GOT3 (cell line): ENCODE results near the gene FAM184B.
"Not testable (repeated sequence)": the region's sequence is repeated elsewhere in the genome, so short reads cannot be mapped to it uniquely, and the experiment has no call there.

Source experiments
- DNase-seq: peaks from one replicate; lab custom pipeline; 2025; ENCODE audit warnings: mixed read lengths; lab: John Stamatoyannopoulos, UW

FAM184B gene

DNA sequence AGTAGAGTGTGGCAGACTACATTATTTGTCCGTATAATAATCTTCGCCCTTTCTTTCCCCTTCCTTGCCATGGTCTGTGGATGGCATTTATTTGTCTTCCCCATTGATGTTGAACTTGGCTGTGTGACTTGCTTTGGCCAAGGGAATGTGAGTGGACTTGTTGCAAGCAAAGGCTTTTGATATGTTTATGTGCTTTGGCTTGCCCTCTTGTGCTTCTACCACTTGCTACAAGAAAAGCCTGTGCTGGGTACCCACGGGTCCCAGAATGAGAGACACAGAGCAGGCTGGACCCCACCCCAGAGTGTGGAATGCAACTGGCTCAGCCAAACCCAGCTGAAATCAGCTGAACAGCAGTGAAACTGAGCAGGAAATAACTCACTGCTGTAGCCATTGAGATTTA lies 63.0 kb downstream of the FAM184B start:
- no peak for DNase-seq

GRCh38 chr4:17717301-17717700 lies 64.1 kb downstream of the FAM184B start:
- no peak for DNase-seq

DNA sequence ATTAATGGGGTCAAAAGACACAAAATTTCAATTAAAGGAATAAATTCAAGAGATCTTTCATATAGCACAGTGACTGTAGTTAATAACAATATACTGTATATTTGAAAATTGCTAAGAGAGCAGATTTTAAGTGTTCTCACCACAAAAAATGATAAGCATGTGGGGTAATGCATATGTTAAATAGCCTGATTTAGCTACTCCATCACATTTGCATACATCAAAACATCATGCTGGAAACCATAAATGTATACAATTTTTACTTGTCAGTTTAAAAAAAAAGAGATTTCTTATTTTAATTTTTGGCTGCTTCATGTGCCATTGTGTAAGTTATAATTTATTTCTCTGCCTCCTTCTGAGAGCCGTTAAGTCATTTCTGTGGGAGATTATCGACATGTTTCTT lies 65.9 kb downstream of the FAM184B start:
- no peak for DNase-seq

- DNase-seq = no peak
These were observed 67.6 kb downstream of the FAM184B start for GRCh38 chr4:17713779-17714178.

GRCh38 chr4:17712166-17712565 lies 69.3 kb downstream of the FAM184B start:
- no peak for DNase-seq

- DNase-seq = not testable (repeated sequence)
These were observed 70.2 kb downstream of the FAM184B start for GRCh38 chr4:17711206-17711605.

DNA sequence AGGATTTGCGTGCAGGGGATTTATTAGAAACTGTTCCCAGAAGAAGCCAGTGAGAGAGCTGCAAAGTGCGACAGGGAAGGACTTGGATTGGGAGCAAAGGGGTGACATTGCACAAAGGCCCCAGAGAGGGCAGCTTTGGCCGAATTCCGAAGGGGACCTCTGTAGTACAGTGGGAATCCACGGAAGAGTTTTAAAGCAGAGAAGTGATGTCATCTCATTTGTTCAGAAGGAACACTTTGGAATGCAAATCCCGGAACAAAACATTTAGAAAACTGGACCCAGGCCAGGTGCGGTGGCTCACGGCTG lies 71.7 kb downstream of the FAM184B start:
- DNase-seq = no peak

GRCh38 chr4:17708992-17709762 lies 72.2 kb downstream of the FAM184B start:
- no peak for DNase-seq

DNA sequence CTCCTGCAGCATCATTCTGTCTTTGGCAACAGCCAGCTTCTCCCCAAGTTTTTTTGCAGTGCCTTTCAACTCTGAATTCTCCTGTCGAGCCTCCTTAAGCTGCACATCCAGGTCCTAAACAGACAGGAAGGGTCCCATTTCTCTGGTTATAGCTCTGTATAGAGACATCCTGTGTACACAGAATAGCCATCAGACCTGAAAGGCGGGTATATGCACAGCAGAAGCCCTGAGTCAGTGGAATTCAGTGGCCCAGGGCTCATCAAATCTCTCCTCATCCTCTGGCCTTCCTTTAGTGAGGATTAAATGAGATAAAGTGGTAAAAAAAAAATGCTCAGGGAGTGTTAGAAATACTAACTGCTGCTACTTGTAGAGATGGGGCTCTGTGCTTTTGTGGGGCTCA lies 73.8 kb downstream of the FAM184B start:
- DNase-seq = no peak

GRCh38 chr4:17705107-17705506 lies 76.3 kb downstream of the FAM184B start:
- DNase-seq = no peak

- DNase-seq = no peak
These were observed 77.3 kb downstream of the FAM184B start for GRCh38 chr4:17704020-17704650.

GRCh38 chr4:17702641-17703040 lies 78.8 kb downstream of the FAM184B start:
- DNase-seq = no peak

DNA sequence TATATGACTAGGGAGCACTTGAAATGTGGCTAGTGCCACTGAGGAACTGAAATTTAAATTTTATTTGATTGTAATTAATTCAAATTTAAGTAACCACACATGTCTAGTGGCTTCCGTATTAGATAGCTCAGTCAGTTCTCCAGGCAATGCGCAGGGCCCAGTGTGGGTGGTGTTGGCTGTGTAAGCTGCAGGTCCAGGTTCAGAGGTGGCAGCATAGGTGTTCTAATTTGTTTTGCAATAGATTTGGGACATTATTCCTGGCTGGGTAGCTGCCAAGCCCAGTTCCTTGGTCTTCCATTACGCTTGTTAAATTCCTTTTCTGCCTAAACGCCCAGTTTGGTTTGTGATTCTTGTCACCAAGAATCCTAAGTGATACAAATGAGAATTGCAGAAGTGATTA lies 79.5 kb downstream of the FAM184B start:
- DNase-seq = no peak

GRCh38 chr4:17701138-17701839 lies 80.1 kb downstream of the FAM184B start:
- DNase-seq = no peak

DNA sequence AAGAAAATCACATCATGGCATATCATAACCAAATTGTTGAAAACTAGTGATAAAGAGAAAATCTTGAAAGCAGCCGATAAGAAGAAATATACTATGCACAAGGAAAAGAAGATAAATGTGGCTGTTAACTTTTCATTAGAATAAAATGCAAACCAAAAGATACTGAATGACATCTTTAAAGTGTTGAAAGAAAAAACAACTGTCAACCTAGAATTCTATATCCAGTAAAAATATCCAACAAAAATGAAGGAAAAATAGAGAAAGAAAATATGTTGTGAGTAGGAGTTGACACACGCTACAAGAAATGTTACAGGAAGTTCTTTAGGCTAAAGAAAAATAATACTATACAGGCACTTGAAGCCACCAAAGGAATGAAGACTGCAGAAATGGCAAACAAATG lies 82.0 kb downstream of the FAM184B start:
- no peak for DNase-seq

DNA sequence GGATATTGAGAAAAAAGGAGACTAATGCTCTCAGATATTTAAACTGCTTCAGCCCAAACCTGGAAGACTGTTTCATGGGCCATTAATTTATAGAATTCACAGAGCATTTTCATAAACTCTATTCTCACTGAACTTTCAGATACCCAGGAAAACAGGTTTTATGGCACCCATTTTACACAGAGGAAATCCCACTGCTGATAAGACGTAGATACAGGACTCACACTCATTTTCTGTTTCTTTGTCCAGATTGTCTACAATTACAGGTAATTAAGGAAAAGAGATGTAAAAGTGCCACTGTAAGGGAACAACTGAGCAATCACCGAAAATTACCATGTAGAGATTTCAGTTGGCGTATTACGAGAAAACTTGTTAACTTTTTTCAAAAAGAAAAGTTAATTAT lies 83.3 kb downstream of the FAM184B start:
- DNase-seq = no peak

DNA sequence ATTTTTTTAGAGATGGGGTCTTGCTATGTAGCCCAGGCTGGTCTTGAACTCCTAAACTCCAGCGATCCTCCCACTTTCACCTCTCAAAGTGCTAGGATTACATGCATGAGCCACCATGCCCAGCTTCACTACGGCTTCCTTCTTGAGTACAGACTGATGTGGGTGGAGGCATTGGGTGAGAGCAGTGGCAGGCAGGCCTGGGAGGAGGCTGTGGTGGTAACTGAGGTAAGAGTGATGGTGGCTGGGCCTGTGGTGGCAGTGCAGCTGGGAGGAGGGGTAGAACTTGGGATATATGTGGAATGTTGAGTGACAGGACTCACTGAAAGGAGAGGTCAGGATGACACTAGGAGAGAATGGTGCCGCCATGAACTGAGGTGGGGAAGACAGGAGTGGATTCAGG lies 86.1 kb downstream of the FAM184B start:
- DNase-seq = no peak

DNA sequence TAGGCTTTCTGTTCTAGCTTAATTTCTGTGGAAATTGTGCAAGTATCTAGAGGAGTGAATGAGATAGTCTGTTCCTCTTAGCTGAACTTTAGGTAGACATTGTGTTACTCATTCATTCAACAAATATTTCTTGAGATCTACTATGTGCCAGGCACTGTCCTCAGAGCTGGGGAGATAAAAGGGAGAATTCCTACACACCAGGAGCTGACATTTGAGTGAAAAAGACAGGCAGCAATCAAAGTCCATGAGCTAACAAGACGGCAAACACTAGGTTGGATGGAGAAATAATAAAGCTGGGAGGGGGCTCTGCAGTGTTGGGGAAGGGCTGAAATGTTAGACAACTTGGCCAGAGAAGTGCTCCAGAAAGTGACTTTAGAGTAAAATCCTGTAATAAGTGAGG lies 86.9 kb downstream of the FAM184B start:
- no peak for DNase-seq

GRCh38 chr4:17690898-17691297 lies 90.5 kb downstream of the FAM184B start:
- no peak for DNase-seq

GRCh38 chr4:17690135-17690534 lies 91.3 kb downstream of the FAM184B start:
- no peak for DNase-seq

GRCh38 chr4:17688011-17688441 lies 93.4 kb downstream of the FAM184B start:
- no peak for DNase-seq

- DNase-seq = no peak
These were observed 94.1 kb downstream of the FAM184B start for GRCh38 chr4:17687237-17687857.

- not testable (repeated sequence) for DNase-seq
These were observed 96.8 kb downstream of the FAM184B start for GRCh38 chr4:17684648-17685047.
